Stimulated activated naive CD4-positive, alpha-beta T cell (primary cell): ENCODE data around the gene TIMP3.
"Not testable (repeated sequence)": the region's sequence is repeated elsewhere in the genome, so short reads cannot be mapped to it uniquely, and the experiment has no call there.

Experiments
- DNase-seq, 6 experiments: peaks; one replicate each; lab custom pipeline; 2025; lab: John Stamatoyannopoulos, UW

Gene TIMP3

DNA sequence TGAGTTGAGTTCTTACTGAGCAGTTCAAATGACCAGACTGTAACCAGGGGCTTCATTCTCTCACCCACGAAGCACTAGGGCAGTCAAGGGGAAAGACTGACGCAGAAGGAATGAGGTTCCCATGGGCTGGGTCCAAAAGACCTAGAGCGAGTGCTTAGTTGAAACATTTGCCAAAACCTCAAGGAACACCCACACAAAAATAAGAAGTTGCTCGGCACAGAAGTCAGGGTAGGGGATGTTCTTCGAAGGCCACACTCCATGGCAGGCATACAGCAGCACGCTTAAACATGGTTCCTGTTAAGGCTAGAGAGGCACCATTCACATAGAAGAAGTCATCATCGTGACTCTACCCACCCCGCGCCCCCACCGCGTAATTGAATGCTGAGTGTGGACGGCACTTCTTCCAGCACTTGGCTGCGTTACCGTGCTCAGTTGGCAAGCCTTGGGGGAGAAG lies 52.9 kb downstream of the TIMP3 start:
- DNase-seq = no peak

DNA sequence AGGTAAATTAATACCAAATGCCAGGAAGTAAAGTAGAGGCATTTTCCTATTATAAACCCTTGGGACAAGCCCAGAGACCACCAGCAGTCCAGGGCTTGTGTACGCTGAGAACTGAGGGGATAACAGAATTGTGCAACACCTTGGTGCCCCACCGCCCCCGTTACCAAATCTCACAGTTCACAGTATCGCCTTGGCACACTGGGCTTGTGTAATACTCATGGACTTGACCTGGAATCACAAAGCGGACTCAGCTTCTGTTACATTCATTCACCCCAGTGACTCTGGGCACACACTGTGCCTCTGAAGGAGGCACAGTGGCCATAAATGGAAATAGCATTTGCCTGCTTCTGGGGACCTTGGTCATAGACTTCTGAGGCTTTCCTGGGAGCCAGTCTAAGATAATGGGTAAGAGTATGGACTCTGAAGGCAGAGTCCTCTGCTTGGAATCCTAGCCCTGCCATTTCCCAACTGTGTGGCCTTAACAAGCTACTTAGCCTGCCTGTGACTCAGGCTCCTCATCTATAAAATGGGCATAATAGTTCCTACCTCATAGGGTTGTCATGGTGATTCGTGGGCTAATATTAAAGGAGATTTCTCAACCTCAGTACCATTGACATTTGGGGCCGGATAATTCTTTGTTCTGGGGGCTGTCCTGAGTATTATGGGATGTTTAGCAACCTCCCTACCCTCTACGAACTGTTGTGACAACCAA lies 53.7 kb downstream of the TIMP3 start:
- no peak for DNase-seq

DNA sequence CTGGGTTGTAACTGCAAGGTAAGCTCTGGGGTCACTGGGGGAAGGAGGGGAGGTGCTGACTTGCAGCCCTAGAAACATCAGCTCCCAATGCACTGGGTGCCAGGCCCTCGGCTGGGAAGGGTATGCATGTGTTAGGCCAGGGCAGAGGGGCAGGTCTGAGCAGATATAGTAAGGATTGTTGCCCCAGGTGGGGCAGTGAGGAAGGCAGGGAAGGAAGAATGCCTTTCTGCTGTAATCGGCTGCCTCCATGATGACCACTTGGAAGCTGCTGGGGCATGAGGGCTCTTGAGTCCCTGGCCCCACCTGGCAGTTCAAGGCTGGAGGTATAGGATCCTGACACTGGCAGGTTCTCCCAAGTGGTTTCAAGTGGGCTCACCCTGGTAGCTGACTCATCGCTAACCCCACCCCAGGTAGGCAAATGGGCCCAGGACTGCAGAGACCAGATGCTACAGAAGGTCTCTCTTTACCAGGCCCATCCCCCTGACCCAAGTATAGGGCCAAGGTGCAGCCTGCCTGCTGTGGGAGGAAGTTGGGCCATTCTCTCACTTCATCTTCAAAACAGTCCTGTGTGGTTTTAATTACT lies 56.7 kb downstream of the TIMP3 start:
- DNase-seq = no peak

DNA sequence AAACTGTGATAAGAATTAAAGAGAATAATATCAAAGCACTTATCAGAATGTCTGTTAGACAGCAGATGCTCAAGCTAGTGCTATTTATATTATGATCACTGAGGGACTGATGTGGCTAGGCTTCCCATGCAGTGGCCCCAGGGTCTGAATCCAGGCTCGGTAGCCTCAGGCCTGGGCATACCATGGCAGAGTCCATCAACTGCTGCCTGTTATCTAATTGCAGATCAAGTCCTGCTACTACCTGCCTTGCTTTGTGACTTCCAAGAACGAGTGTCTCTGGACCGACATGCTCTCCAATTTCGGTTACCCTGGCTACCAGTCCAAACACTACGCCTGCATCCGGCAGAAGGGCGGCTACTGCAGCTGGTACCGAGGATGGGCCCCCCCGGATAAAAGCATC lies 57.5 kb downstream of the TIMP3 start:
- DNase-seq = no peak

DNA sequence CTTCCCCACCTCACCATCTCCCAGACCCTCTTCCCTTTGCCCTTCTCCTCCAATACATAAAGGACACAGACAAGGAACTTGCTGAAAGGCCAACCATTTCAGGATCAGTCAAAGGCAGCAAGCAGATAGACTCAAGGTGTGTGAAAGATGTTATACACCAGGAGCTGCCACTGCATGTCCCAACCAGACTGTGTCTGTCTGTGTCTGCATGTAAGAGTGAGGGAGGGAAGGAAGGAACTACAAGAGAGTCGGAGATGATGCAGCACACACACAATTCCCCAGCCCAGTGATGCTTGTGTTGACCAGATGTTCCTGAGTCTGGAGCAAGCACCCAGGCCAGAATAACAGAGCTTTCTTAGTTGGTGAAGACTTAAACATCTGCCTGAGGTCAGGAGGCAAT lies 58.2 kb downstream of the TIMP3 start:
- DNase-seq = no peak

DNA sequence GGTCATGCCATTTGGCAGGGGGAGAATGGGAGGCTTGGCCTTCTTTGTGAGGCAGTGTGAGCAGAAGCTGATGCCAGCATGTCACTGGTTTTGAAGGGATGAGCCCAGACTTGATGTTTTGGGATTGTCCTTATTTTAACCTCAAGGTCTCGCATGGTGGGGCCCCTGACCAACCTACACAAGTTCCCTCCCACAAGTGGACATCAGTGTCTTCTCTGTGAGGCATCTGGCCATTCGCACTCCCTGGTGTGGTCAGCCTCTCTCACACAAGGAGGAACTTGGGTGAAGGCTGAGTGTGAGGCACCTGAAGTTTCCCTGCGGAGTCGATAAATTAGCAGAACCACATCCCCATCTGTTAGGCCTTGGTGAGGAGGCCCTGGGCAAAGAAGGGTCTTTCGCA lies 59.8 kb downstream of the TIMP3 start:
- no peak for DNase-seq

DNA sequence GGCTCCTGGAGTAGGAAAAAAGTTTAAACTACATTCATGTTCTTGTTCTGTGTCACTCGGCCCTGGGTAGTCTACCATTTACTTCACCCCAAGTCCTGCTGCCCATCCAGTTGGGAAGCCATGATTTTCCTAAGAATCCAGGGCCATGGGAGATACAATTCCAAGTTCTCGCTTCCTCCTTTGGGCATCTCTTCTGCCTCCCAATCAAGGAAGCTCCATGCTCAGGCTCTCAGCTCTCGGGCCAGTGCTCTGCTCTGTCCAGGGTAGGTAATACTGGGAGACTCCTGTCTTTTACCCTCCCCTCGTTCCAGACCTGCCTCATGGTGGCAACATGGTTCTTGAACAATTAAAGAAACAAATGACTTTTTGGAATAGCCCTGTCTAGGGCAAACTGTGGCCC lies 60.6 kb downstream of the TIMP3 start:
- DNase-seq = no peak

DNA sequence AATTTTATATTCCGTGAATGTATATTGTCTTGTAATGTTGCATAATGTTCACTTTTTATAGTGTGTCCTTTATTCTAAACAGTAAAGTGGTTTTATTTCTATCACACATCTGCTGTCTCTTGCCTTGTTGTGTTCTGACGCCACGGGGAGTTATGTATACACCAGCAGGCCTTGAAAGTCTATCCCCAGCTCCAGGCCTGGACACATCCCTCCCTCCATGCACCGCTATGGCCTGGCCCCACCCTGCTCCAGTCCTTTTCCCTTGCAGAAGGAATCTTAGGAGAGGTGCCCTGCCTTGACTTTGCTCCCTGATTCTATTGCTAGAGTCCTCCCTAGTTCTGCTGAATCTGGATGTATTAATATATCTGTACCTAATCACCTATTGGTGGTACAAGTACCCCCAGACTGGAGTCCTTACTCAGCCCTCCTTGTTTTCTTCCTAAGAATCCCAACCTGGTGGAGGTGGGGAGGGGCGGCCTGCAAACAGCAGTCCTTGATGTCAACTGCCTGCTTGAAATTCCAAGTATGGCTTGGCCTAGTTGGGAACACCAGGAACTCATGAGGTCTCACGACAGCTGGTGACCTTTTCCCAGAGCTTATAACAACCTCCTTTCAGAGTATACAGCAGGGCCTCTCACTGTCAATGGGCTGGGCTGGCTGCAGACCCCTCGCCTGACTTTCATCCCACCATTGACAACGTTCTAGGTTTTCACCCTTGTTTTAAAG lies 61.6 kb downstream of the TIMP3 start:
- DNase-seq = no peak

DNA sequence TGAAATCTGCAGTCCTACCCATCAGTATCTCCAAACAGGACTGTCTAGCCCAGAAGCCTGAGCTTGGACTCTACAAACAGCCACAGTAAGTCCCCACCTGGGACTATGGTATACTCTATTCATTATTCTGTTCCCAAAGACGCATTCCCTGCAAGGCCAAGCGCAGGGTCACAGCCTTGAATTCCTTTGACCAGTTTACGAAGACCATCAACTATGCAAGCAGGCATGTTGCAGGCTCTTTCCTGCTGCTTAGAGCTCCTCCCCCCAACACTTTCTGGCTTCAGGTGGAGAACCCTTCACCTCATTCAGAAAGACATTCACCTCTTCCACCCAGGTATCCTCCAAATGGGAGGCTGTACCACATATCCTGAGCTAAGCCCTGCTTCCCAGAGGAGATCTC lies 62.5 kb downstream of the TIMP3 start:
- no peak for DNase-seq

DNA sequence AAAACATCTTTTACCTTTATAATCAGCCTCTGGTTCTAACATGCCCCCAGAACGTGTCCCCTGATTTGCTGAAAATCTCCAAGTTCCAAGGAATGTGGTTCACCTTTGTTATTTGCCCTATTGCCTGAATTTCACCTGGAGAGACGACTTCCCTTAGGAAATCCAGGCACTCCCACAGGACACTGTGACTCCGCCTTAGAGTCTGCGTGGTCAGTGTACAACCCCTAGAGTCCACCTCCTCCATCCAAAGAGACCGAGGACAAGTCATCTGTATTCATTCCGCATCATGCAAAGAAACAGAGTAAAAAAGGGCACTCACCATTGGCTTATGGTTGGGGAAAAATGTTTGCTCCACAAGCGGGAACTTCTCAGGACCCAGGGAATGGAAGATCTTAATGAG lies 63.1 kb downstream of the TIMP3 start:
- DNase-seq = no peak

DNA sequence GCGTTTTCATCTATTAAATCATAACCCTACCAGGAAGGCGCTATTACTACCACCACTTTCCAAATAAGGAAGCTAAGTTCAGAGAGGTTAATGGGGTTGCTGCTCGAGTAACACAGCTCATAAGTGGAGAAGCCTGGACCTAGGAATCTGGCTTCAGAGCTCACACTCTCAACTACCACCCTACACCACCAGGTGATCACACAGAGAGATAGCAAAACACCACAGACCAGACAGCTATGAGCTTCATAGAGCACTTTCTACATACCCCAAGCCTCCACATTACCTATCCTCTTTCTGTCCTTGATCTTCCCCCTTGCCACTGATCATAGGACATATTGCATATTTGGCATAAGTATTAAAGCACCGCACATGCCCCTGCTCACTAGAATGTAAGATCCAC lies 65.4 kb downstream of the TIMP3 start:
- no peak for DNase-seq

DNA sequence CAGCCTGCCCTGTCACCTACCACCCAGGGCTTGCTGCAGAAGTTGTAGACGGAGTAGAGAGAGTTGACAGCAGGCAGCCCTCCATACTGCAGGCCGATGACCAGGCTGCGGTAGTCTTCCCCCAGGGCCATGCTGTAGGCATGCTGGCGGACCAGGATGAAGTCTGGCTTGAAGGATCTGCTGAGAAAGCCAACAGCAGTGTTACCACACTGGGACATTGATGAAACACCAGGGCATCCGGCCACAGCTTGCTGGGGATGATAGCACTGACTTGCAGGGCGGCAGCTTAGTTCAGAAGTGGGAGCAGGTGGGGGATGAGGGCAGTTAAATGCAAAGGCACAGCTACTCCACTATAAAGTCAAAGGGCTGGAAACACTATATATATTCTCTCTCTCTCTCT lies 67.4 kb downstream of the TIMP3 start:
- DNase-seq = no peak

DNA sequence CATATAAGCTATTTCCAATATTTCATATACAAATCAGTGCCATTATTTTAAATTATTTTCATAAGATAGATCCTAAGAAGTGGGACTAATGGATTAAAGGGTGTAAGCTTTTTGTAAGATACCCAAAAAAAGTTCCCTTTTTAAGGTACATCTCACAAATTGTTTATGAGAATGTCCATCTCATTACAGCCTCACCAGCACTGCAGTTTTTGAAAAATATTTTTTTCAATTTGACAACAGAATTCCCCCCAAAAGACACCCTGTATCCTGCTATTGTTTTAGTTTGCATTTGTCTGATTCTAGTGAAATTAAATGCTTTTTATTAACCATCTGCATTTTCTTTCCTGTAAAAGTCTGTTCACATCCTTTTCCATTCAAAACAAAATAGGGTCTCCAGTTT lies 69.0 kb downstream of the TIMP3 start:
- no peak for DNase-seq

DNA sequence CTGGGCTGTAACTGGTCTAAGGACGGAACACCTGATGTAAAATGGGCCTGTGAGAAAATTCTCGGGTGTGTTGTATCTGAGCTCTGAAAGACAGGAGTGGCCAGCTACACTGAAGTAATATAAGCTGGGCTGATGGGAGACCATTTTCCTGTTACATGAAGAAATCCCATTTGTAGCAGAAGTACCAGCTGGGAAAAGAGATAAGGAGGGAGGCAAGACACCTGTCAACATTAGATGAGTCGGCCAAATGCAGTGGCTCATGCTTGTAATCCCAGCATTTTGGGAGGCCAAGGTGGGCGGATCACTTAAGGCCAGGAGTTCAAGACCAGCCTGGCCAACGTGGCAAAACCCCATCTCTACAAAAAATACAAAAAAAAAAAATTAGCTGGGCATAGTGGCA lies 72.1 kb downstream of the TIMP3 start:
- DNase-seq = not testable (repeated sequence)

DNA sequence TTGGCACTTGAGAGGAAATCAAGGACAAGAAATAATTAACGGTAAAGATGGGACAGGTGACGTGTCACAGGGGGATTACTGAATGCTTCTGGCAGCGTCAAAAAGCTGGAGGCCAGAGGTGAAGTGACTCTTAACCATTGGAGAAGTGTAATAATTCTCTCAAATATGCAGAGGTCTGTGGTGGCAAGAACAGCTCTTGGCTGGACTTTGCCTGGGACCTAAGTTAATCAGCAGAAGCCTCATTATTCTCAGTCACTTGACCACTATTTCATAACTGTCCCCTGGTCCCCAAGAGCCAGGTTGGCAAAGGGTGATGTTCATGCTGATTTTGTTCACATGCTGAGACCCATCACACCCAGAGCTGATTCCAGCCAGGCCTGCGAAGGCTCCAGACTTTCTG lies 72.9 kb downstream of the TIMP3 start:
- DNase-seq = no peak

DNA sequence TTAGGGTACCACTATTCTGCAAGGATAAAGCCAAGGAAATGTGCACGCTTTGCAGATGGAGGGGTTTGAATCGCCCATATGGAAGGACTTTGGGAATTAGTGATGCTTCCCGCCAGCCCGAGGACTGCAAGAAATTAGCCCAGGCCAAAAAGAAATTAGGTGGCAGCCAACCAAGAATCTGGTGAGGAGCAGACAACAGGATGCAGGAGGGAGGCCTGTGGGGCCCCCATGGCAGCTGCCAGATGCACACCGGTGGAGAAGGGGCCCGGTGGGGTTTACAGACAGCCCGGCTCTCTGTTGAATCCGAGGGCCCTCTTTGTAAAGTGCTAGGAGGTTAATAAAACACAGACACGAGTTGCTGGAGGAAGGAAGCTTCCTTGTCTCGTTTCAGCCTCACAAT lies 73.5 kb downstream of the TIMP3 start:
- DNase-seq = no peak

DNA sequence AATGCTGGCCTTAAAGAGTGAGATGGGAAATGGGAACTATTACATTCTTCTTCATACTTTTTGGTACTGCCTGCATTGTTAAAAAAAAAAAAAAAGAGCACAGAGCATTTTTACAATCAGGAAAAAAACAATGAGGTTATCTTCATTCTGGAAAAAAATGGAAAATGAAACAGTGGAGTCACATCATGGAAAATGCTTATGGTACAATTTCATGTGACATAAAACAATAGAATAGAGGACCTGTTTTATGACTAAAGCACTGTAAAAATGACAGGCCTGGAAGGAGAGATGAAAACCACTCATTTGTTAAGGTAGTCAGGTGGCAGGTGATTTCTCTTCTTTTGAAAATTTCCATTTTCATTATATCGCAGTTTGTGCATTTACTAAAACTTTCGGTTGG lies 75.0 kb downstream of the TIMP3 start:
- no peak for DNase-seq

DNA sequence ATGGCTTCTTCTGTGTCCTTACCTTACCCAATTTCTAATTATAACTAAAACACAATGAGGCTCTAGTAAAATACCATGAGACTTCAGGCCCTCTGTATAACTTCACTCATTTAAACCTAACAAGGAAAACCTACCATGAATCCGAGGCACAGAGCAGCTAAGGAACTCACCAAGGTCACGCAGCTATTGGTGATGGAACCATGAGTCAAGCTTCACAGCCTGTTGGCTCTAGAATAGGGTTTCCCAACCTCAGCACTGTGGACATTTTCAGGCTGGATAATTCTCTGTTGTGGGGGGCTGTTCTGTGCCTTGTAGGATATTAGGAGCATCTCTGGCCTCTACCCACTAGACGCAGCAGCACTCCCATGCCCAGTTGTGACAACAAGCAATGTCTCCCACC lies 75.7 kb downstream of the TIMP3 start:
- no peak for DNase-seq

DNA sequence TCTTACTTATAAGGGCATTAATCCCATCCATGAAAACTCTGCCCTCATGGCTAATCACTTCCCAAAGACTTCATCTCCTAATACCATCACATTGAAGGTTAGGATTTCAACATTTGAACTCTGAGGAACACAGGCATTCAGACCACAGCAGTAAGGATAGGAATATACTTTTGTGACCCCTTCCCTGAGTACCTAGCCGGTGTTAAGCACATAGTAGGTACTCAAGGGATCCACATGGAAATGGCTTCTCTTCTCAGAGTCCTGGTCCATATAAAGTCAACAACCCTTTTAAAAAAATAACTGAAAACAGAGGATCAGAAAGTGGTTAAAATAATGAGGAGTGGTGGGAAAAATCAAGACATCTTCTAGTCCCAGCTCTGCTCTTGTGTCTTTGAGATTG lies 78.0 kb downstream of the TIMP3 start:
- no peak for DNase-seq

DNA sequence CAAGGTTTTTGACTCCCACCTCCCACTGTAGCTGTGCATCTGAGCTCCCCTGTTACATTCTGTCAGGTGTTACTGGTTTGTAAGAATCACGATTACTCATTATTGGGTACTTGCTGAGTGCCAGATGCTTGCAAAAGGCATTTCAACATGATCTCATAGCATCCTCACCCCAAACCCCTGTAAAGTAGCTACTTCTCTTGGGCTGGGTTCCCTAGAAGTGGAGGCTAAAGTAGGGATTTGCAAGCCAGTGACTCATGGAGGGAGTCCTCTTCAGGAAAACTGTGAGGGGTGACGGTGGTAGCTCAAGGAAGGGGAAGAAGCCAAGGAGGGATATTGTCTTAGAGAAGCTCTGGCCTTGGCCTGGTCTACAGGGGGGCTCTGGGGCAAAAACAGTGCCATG lies 78.6 kb downstream of the TIMP3 start:
- DNase-seq = no peak

DNA sequence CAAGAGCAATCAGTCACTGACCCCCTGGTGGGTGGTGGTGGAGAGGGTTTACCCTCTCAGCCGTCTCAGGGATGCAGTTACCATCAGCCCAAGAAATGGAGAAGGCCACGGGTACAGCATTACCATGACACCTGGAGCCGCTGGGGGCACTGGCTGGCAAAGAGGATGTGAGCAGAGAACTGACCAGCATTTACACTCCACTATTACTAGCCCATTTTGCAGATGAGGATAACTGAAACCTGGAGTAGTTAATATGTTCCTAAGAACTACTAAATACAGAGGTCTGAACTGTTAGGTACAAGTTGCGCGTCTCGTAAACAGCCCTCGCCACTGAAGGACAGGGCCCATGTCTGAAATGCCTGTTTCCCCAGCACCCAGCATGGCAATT lies 79.0 kb downstream of the TIMP3 start:
- DNase-seq = no peak

DNA sequence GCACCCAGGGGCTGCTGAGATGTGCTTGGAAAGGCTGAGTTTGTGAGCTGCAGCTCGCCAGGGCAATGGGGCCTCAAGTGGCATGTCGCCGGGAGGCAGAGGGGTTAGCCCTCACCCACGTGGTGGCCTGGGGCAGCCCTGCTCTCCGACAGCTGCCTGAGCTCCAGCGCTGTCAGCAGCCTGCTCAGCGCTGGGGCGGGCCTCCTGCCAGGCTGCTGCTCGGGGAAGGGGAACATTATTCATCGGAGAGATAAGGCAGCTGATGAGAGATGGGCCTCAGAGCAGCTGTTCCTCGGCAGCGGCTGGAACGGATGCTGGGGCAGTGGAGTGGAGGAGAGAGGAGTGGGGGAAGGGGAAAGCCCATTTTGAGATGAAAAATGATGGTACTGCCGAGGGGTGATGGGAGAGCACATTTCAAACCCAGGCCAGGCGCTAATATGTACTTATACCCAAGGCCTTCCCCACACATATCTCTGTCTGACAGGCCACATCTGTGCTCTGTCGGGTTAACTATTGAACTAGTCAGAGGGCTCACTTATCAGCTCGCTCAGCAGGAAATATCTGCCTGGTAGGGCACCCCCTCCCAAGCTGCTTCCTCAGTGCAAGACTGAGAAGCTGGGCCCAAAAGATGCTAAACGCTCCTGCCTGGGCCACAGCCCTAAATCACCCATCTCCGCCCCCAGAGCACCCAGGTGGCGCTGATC lies 79.5 kb downstream of the TIMP3 start:
- DNase-seq = peak in 4 of 6 experiments; percentile 8 to 24 (median 18)

DNA sequence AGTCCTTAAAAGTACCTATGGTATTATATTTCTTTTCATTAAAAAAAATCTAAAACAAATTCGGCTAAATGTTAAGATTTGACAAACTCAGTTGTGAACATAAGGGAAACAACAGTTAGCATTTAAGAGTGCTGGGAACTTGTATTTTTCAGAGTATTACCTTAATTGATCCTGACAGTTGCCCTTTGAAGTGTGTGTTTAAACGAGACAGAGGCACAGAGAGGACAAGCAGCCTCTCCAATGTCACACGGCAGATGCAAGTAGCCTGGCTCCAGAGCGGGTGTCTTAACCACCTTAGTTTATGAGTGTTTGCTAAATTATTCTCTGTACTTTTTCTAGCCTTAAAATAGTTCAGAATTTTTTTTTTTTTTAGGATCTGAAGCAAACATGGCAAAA lies 80.9 kb downstream of the TIMP3 start:
- peak in 1 of 6 experiments; percentile 15 for DNase-seq
